SK-N-SH (cell line): ENCODE results near the gene BCL11A. TPM values are rescaled to one million over a fixed set of nuclear protein-coding genes. Genes with fewer than 3 reads are reported as not detected.

Source experiments
- CTCF ChIA-PET: fragments of 300-600, 350-600 bp; formaldehyde crosslinking; extraction: SDS; loops from one replicate; lab custom pipeline; 2021; lab: Yijun Ruan, JAX
- POLR2A ChIA-PET: fragments of 350-600 bp; sonication (Branson Sonifier 250); formaldehyde crosslinking; extraction: SDS; loops from one replicate; lab custom pipeline; 2020; ENCODE audit warnings: antibody characterized with exemption, inconsistent platforms; lab: Yijun Ruan, JAX
- DNase-seq: peaks from one replicate; pipeline ENCODE4 v3.0.0; 2012
- H2AFZ ChIP-seq: fragments of 200-600 bp; sonication (generic); 2 replicates; pipeline ENCODE4 v1.8.1; 2016; ENCODE audit warnings: antibody characterized with exemption, mild to moderate bottlenecking, low read depth
- H3F3A ChIP-seq: fragments of 200-600 bp; sonication (generic); replicated peaks from 2 replicates; pipeline ENCODE3; 2016; ENCODE audit warnings: antibody characterized with exemption, mild to moderate bottlenecking; ENCODE audit not compliant: insufficient read depth
- H3K27ac ChIP-seq, 2 experiments: fragments of 200-500 bp in 1 of 2; fragments of 200-600 bp in 1 of 2; sonication (Bioruptor generic) in 1 of 2; sonication (generic), shearing (Covaris generic) in 1 of 2; 2 replicates each; pipeline versions ENCODE4 v1.5.1 to v1.6.1; 2014 to 2016; ENCODE audit warnings: low read depth in 2 of 2, inconsistent platforms in 1 of 2, low read length in 1 of 2, mild to moderate bottlenecking in 1 of 2, mixed read lengths in 1 of 2
- H3K27me3 ChIP-seq: fragments of 200-600 bp; sonication (generic), shearing (Covaris generic); 2 replicates; pipeline ENCODE4 v1.6.1; 2016; ENCODE audit warnings: mixed run types; ENCODE audit not compliant: insufficient read depth
- H3K36me3 ChIP-seq, 2 experiments: fragments of 200-500 bp in 1 of 2; fragments of 200-600 bp in 1 of 2; sonication (Bioruptor generic) in 1 of 2; sonication (generic) in 1 of 2; replicated peaks in 1 of 2; 2 replicates each; pipeline versions ENCODE3 to v1.5.1; 2014 to 2016; ENCODE audit warnings: low read length in 1 of 2, mild to moderate bottlenecking in 1 of 2; ENCODE audit not compliant: insufficient read depth in 2 of 2, control insufficient read depth in 1 of 2
- H3K4me1 ChIP-seq, 2 experiments: fragments of 200-500 bp in 1 of 2; fragments of 200-600 bp in 1 of 2; sonication (Bioruptor generic) in 1 of 2; sonication (generic), shearing (Covaris generic) in 1 of 2; 2 replicates each; pipeline versions ENCODE4 v1.5.1 to v1.6.1; 2014 to 2016; ENCODE audit warnings: low read depth in 1 of 2, low read length in 1 of 2, mixed run types in 1 of 2; ENCODE audit not compliant: insufficient read depth in 2 of 2, control insufficient read depth in 1 of 2
- H3K4me2 ChIP-seq: fragments of 200-600 bp; sonication (generic), shearing (Covaris generic); 2 replicates; pipeline ENCODE4 v1.6.1; 2017; ENCODE audit warnings: mixed run types
- H3K4me3 ChIP-seq, 2 experiments: fragments of 200-500 bp in 1 of 2; fragments of 200-600 bp in 1 of 2; sonication (Bioruptor generic) in 1 of 2; sonication (generic), shearing (Covaris generic) in 1 of 2; 2 replicates each; pipeline versions ENCODE4 v1.5.1 to v1.8.1; 2014 to 2016; ENCODE audit warnings: low read depth in 2 of 2, inconsistent platforms in 1 of 2, low read length in 1 of 2, mild to moderate bottlenecking in 1 of 2, mixed read lengths in 1 of 2, moderate library complexity in 1 of 2
- H3K79me2 ChIP-seq: fragments of 200-600 bp; sonication (generic); 2 replicates; pipeline ENCODE4 v1.8.1; 2017; ENCODE audit warnings: mild to moderate bottlenecking; ENCODE audit not compliant: insufficient read depth
- H3K9ac ChIP-seq: fragments of 200-600 bp; sonication (generic); 2 replicates; pipeline ENCODE4 v1.6.1; 2017; ENCODE audit warnings: mixed run types
- H3K9me2 ChIP-seq: fragments of 200-600 bp; sonication (generic); 2 replicates; pipeline ENCODE4 v1.6.1; 2017; ENCODE audit warnings: mixed run types
- H3K9me3 ChIP-seq: fragments of 200-600 bp; sonication (generic); 2 replicates; pipeline ENCODE4 v1.6.1; 2017; ENCODE audit warnings: mixed run types, mild to moderate bottlenecking, moderate library complexity
- H4K20me1 ChIP-seq: fragments of 200-600 bp; sonication (generic); 2 replicates; pipeline ENCODE4 v1.6.1; 2017; ENCODE audit warnings: mild to moderate bottlenecking, mixed run types; ENCODE audit not compliant: insufficient read depth
- CHD2 ChIP-seq: fragments of 150-350 bp; IDR thresholded peaks from 2 replicates; pipeline ENCODE4 v1.6.1; 2018; ENCODE audit warnings: low read length; ENCODE audit not compliant: partially characterized antibody
- ELF1 ChIP-seq: IDR thresholded peaks from 2 replicates; pipeline ENCODE4 v1.4.0; 2012
- EP300 ChIP-seq, 2 experiments: IDR thresholded peaks; 2 replicates each; pipeline versions ENCODE4 v1.4.0 to v1.6.1; 2012; ENCODE audit warnings: borderline replicate concordance in 1 of 2, low read depth in 1 of 2, low read length in 1 of 2
- FOXJ3 ChIP-seq: sonication (generic); formaldehyde crosslinking; IDR thresholded peaks from 2 replicates; pipeline ENCODE4 v1.5.1; 2020; ENCODE audit warnings: mild to moderate bottlenecking, missing genetic modification reagents
- GABPA ChIP-seq: IDR thresholded peaks from 2 replicates; pipeline ENCODE4 v1.4.0; 2012; ENCODE audit warnings: low read depth, mild to moderate bottlenecking
- GATA2 ChIP-seq: sonication (generic); formaldehyde crosslinking; IDR thresholded peaks from 2 replicates; pipeline ENCODE4 v1.5.0; 2020; ENCODE audit warnings: mild to moderate bottlenecking, missing genetic modification reagents
- IRF3 ChIP-seq: fragments of 150-350 bp; IDR thresholded peaks from 2 replicates; pipeline ENCODE4 v1.6.1; 2016; ENCODE audit warnings: mild to moderate bottlenecking, low read depth, low read length
- JUND ChIP-seq: IDR thresholded peaks from 2 replicates; pipeline ENCODE4 v1.4.0; 2012
- MAX ChIP-seq: IDR thresholded peaks from 2 replicates; pipeline ENCODE4 v1.4.0; 2012; ENCODE audit warnings: low read depth
- MEF2A ChIP-seq: IDR thresholded peaks from 2 replicates; pipeline ENCODE4 v1.4.0; 2012; ENCODE audit warnings: low read depth, borderline replicate concordance
- MXI1 ChIP-seq: IDR thresholded peaks from 2 replicates; pipeline ENCODE4 v1.6.1; 2012; ENCODE audit warnings: mild to moderate bottlenecking, low read depth, low read length, improper control_type of control experiment
- PBX3 ChIP-seq: IDR thresholded peaks from 2 replicates; pipeline ENCODE4; 2012
- POLR2AphosphoS5 ChIP-seq: IDR thresholded peaks from 2 replicates; pipeline ENCODE4 v1.6.1; 2012; ENCODE audit warnings: low read depth, low read length
- RAD21 ChIP-seq: IDR thresholded peaks from 2 replicates; pipeline ENCODE4 v1.6.1; 2012; ENCODE audit warnings: mild to moderate bottlenecking, low read length
- RFX5 ChIP-seq: IDR thresholded peaks from 2 replicates; pipeline ENCODE4 v1.6.1; 2012; ENCODE audit warnings: mild to moderate bottlenecking, improper control_type of control experiment, low read length
- TCF12 ChIP-seq: IDR thresholded peaks from 2 replicates; pipeline ENCODE4 v1.4.0; 2012
- USF1 ChIP-seq: IDR thresholded peaks from 2 replicates; pipeline ENCODE4 v1.4.0; 2012; ENCODE audit warnings: low read depth, borderline replicate concordance
- YY1 ChIP-seq: IDR thresholded peaks from 2 replicates; pipeline ENCODE4 v1.4.0; 2012; ENCODE audit warnings: low read depth, mild to moderate bottlenecking
- WGBS: methylation state at CpG from one replicate; pipeline ENCODE4 v1.1.6; 2017; ENCODE audit warnings: low lambda C conversion rate; 5-methylcytosine and 5-hydroxymethylcytosine counted together
- polyA plus RNA-seq, 3 experiments: library from polyadenylated mRNA; depleted of rRNA; stranded (reverse); fragments of >200 nt; gene quantifications; 2 replicates each; pipeline ENCODE4 v1.2.3, GENCODE V29; 2012

The BCL11A gene
- polyA plus RNA-seq, 1 of the 3 experiments (the other 2 are of a cell fraction) = 1.9 TPM

GRCh38 chr2:60597346-60597745 is 43.9 kb upstream of the BCL11A start:
- WGBS = 6% methylated on average over 2 of the region's 2 CpGs
- CTCF ChIA-PET = interaction anchor here (2.3 kb wide), 1 partner anchor 16 kb away, joined by 11 read pairs; no protein-coding TSS in a partner anchor

More at GRCh38 chr2:60597346-60597745, 43.9 kb upstream of the BCL11A start:
- no peaks in the 10 kb centered on the region for H3K79me2 ChIP-seq
- no peak overlapping the region for H3K9ac ChIP-seq
- H2AFZ ChIP-seq = no peak overlapping the region
- no peaks in the 10 kb centered on the region for H3K9me2 ChIP-seq
- no peak overlapping the region for H3K27ac ChIP-seq
- H3K4me3 ChIP-seq = no peak overlapping the region
- POLR2A ChIA-PET = no interaction called here
- no peaks in the 10 kb centered on the region for H3K36me3 ChIP-seq
- DNase-seq = no peak
- H3K4me2 ChIP-seq = no peak overlapping the region
- no peak for TF ChIP-seq RFX5
- TF ChIP-seq POLR2AphosphoS5 = no peak
- no peak for TF ChIP-seq FOXJ3
- no peak for TF ChIP-seq GABPA
- TF ChIP-seq USF1 = no peak
- TF ChIP-seq RAD21 = no peak
- TF ChIP-seq GATA2 = no peak
- TF ChIP-seq TCF12 = no peak
- no peak for TF ChIP-seq EP300 (IDR thresholded peaks at IDR 0.05; ENCODE audit: borderline replicate concordance in 1 of 2, low read depth in 1 of 2, low read length in 1 of 2)
- TF ChIP-seq JUND = no peak
- TF ChIP-seq ELF1 = no peak
- TF ChIP-seq MEF2A = no peak
- TF ChIP-seq YY1 = no peak
- TF ChIP-seq IRF3 = no peak
- TF ChIP-seq PBX3 = no peak
- TF ChIP-seq MXI1 = no peak
- TF ChIP-seq MAX = no peak
- no peak for TF ChIP-seq CHD2
- TF ChIP-seq, all 33 proteins: peak for 0
- Histone ChIP-seq H3K9me3 (no peaks in the 10 kb centered on the region), H3K4me1 (no peaks in the 10 kb centered on the region), H3K27me3 (no peaks in the 10 kb centered on the region), H4K20me1 (no peaks in the 10 kb centered on the region), H3F3A (no peaks in the 10 kb centered on the region)
